Adipose tissue (tissue), 3 donors: ENCODE results near the gene PTTG1IP. TPM values are rescaled to one million over a fixed set of nuclear protein-coding genes. Genes with fewer than 3 reads are reported as not detected.

Source experiments
- H3K27ac ChIP-seq: one replicate; pipeline ENCODE4 v1.5.1; 2013; ENCODE audit warnings: low read depth, low read length
- WGBS, 3 donors: extraction: QIAGEN DNeasy Blood & Tissue Kit; methylation state at CpG; one replicate each; pipeline ENCODE4 v1.1.7; 2013; 5-methylcytosine and 5-hydroxymethylcytosine counted together
- polyA plus RNA-seq, 3 donors: library from polyadenylated mRNA; stranded (reverse); fragments of 200-250 nt; gene quantifications; one replicate each; pipeline ENCODE4 v1.2.3, GENCODE V29; 2013
- donor health status: healthy with polysubstance abuse.
- donor health status: Bipolar disorder and iron deficiency.
- donor health status: healthy.

Gene PTTG1IP
- polyA plus RNA-seq, 3 donors: 61.3 to 111 (median 69.3) TPM

DNA sequence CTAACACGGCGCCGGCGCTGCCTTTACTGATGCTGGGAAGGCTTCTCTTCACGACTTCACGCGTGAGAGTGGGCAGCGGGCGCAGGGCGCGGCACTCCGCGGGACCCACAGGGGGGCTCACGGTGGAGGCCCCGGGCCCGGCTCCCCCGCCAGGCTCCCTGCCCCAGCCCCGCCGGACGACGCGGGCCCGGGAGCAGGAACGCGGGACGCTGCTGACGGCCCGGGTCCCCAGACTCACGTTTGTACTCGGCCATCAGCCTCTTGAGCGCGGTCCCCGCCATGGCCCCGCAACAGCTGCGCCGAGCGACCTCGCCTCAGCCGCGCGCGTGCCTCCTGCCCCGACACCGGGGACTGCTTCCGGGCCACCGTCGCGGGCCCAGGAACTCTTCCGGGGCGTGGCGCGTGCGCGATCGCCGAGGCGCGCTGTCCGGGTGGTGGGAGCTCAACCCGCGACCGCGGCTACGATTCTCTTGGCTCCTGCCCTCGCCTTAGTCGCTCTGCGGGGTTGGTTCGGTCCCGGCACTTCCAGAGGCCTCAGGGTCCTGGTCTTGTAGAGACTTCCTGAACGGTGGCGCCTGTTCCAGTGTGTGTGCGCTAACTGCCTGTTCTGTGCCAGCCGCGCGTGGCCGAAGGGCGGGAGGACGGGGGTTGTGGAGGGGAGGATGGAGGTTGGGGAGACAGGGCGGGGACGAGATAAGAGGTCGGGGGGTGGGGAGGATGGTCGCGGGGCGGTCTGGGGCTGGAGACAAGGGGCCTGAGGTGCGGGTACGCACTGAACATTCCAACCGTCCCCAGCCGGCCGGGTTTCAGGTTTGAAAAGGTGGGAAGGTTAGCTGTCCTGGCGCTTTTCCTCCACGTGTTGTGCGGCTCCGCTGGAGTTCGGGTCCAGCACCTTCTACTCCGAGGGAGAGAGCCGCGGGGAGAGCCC, 71.8 kb downstream of the PTTG1IP start, which contains the start of gene UBE2G2:
Gene UBE2G2, minus strand, starts transcription at position 353 of the 928 bp plus-strand sequence. Its CDS starts 72 bp downstream, at position 281.
- WGBS, 3 donors: 0 to 1% (median 0%) methylated on average over 82 to 97 of the region's 97 CpGs
- H3K27ac ChIP-seq: no peak within 1 kb of the TSS

DNA sequence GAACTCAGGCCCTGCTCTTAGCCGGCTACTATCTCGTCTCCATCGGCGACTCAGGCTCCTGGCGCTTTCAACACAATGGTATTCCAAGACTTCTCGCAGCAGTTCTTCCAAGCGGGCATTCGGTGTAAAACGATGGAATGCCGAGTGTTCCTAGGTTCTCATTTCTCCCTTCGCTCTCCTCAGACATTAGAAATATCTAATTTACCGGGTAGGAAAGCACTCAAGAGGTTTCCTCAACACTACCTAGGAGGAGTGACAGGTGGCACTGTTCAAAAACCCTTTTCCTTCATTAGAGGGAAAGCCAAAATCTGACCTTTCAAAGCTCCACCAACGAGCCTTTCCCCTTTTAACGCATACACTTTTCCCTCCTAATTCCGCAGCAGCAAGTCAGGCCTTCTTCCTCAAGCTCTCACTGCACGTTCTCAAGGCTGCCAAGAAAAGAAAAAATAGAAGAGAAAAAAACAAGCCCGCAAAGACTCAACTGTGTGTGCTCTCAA, 72.5 kb downstream of the PTTG1IP start:
- no peak overlapping the region for H3K27ac ChIP-seq
- WGBS, 3 donors: 2 to 5% (median 3%) methylated on average over 17 of the region's 17 CpGs

GRCh38 chr21:44800103-44800502, 73.4 kb downstream of the PTTG1IP start:
- H3K27ac ChIP-seq: no peak overlapping the region
- WGBS, 3 donors: 47 to 63% (median 47%) methylated on average over 12 of the region's 12 CpGs

DNA sequence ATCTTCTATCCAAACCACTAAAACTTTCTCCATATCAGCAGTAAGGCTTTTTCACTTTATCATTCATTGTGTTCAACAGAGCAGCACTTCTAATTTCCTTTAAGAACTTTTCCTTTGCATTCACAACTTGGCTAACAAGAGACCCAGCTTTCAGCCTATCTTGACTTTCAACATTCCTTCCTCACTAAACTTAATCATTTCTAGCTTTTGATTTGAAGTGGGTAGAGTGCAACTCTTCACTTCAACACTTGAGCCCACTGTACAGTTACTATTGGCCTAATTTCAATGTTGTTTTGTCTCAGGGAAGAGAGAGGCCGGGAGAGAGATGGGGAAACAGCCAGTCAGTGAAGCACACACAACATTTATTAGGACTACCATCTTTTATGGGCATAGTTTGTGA, 73.8 kb downstream of the PTTG1IP start:
- no peak overlapping the region for H3K27ac ChIP-seq
- 62 to 76% (median 72%) methylated on average over 1 of the region's 1 CpG for WGBS, 3 donors

Other genes starting within 250 kb of the PTTG1IP start
- gene KRTAP10-9, start 246.6 kb downstream of the PTTG1IP start, polyA plus RNA-seq: not detected
- gene KRTAP10-10, start 236.3 kb downstream of the PTTG1IP start, polyA plus RNA-seq: not detected
- not detected for gene KRTAP10-11, start 227.3 kb downstream of the PTTG1IP start, polyA plus RNA-seq
- not detected for gene KRTAP12-4, start 219.0 kb downstream of the PTTG1IP start, polyA plus RNA-seq
- not detected for gene KRTAP12-3, start 215.8 kb downstream of the PTTG1IP start, polyA plus RNA-seq
- under 1 TPM in 1 of 3 donors, not detected in 2; 0.79 TPM for gene KRTAP12-2, start 206.8 kb downstream of the PTTG1IP start, polyA plus RNA-seq
- not detected for gene KRTAP12-1, start 191.5 kb downstream of the PTTG1IP start, polyA plus RNA-seq
- gene KRTAP10-12, start 176.5 kb downstream of the PTTG1IP start, polyA plus RNA-seq: not detected
- gene TSPEAR, start 162.1 kb downstream of the PTTG1IP start, polyA plus RNA-seq: under 1 TPM; 0.07 to 0.56 (median 0.10) TPM
- 10 to 100 TPM; 29.1 to 70.8 (median 41.5) TPM for gene UBE2G2, start 71.9 kb downstream of the PTTG1IP start, polyA plus RNA-seq
- gene SUMO3, start 55.6 kb downstream of the PTTG1IP start, polyA plus RNA-seq: 100 to 1,000 TPM in 1 of 3 donors, 10 to 100 TPM in 2; 25.2 to 101 (median 64.5) TPM
- 10 to 100 TPM in 2 of 3 donors, 1 to 10 TPM in 1; 9.5 to 81.7 (median 32.5) TPM for gene ITGB2, start 47.2 kb upstream of the PTTG1IP start, polyA plus RNA-seq
- 10 to 100 TPM; 14.1 to 43.6 (median 24.6) TPM for gene SLX9, start 66.3 kb upstream of the PTTG1IP start, polyA plus RNA-seq
- 10 to 100 TPM in 2 of 3 donors, 1 to 10 TPM in 1; 2.7 to 17.9 (median 13.0) TPM for gene ADARB1, start 200.9 kb upstream of the PTTG1IP start, polyA plus RNA-seq